Thyroid gland (tissue), 4 donors: ENCODE data around the gene PEPD.

ENCODE experiments used
- POLR2A ChIP-seq, 2 donors: fragments of 450-650 bp; IDR thresholded peaks; one replicate each; pipeline ENCODE4 v1.6.1; 2017; ENCODE audit warnings: antibody characterized with exemption in 2 of 2, mild to moderate bottlenecking in 2 of 2, moderate library complexity in 1 of 2
- TF ChIP-seq, protein P1 (sequence below), 6 experiments: fragments of 200-600 bp in 3 of 6; fragments of 450-650 bp in 3 of 6; sonication (generic) in 3 of 6; IDR thresholded peaks; one replicate each; pipeline ENCODE4 v1.5.1; 2016 to 2019; ENCODE audit warnings: antibody characterized with exemption in 6 of 6, mild to moderate bottlenecking in 2 of 6, inconsistent platforms in 1 of 6, moderate library complexity in 1 of 6

DNA sequence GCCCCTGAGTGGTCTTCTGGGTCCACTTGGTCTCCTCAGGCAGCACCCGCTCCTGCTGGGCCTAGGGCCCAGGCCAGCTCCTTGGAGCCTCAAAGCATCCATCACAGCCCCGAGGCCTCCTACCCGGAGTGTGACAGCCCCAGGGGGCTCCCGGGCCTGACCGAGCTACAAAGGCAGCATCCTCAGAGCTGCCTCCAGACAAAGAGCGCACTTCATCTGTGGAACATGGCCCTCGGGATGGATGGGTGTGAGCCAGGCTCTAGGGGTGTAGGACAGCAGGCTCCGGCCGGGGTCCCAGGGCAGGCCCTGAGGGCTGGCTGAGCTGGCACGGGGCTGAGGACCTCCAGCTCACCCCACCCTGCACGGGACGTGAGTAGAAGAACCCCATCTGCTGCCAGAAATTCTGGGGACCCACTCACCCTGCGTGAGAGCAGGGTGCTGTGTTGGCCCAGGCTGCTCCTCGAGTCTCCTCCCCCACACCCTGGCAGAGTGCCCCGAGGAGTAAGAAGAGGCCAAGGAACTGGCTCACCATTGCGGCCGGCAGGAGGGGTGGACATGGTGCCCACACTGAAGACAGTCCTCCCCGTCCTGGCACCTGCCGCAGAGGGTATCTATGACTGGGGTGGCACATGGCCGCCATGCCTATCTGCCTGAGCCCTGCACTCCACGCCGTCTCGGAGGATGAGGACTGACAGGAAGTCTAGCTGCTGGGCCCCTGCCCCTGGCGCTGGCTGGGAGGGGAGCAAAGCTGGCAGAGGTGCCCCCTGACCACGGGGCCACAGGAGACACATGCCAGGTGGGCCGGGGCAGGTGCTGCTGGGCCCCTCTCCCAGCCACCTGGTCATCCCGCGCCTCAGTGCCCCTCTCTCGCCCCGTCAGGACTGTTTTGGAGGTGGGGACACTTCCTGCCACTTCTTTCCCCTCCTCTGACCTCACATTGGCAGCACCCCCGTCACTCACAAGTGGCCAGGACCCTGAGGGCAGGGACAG, 125.7 kb downstream of the PEPD start:
- TF ChIP-seq, protein P1, sequence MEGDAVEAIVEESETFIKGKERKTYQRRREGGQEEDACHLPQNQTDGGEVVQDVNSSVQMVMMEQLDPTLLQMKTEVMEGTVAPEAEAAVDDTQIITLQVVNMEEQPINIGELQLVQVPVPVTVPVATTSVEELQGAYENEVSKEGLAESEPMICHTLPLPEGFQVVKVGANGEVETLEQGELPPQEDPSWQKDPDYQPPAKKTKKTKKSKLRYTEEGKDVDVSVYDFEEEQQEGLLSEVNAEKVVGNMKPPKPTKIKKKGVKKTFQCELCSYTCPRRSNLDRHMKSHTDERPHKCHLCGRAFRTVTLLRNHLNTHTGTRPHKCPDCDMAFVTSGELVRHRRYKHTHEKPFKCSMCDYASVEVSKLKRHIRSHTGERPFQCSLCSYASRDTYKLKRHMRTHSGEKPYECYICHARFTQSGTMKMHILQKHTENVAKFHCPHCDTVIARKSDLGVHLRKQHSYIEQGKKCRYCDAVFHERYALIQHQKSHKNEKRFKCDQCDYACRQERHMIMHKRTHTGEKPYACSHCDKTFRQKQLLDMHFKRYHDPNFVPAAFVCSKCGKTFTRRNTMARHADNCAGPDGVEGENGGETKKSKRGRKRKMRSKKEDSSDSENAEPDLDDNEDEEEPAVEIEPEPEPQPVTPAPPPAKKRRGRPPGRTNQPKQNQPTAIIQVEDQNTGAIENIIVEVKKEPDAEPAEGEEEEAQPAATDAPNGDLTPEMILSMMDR (IDR thresholded peaks at IDR 0.05), result no peak
- no peak for TF ChIP-seq POLR2A (IDR thresholded peaks at IDR 0.05)
